Rectal smooth muscle tissue (tissue), 1 donor: Measurements from ENCODE around the gene FOXP2.

Experiments used
- H3K27ac ChIP-seq: one replicate; pipeline ENCODE4 v1.7.0; 2013; ENCODE audit warnings: low read depth, low read length, inconsistent platforms
- H3K27me3 ChIP-seq: one replicate; pipeline ENCODE4 v1.7.0; 2013; ENCODE audit warnings: low read length; ENCODE audit not compliant: control insufficient read depth, insufficient read depth
- H3K36me3 ChIP-seq: one replicate; pipeline ENCODE4 v1.7.0; 2013; ENCODE audit warnings: low read length; ENCODE audit not compliant: control insufficient read depth, insufficient read depth
- H3K4me1 ChIP-seq: one replicate; pipeline ENCODE4 v1.7.0; 2013; ENCODE audit warnings: low read length; ENCODE audit not compliant: control insufficient read depth, insufficient read depth
- H3K4me3 ChIP-seq: one replicate; pipeline ENCODE4 v1.7.0; 2013; ENCODE audit warnings: low read length
- H3K9ac ChIP-seq: one replicate; pipeline ENCODE4 v1.7.0; 2013; ENCODE audit warnings: low read length

FOXP2 gene

DNA sequence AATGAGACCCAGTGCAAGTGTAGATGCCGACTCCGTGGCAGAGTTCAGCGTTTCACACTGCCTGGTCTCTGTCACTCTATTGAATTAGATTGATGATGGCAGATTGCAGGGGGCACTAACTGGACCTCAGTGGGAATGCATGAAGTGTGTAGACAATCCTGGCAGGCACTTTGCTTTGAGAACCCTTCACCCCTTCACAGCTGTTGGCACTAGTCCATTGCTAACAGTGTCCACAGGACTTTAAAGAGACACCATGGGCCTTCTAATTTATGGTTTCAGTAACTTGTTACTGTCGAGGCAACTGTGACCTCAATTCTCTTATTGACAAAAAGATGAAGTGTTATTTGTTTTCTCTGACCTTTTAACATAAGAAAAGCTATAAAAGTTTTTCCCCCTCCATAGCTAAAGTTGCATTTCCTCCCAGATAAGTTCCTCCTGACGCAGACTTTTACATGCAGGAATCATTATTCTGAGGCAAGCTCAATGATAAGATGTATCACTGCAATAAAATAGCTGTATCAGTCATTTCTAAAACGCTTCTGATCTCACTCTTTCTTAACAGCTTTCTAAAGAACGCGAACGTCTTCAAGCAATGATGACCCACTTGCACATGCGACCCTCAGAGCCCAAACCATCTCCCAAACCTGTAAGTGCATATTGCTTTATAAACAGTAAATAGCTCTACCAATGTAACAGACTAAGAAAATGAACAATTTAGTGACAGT, 238.9 kb downstream of the FOXP2 start:
- H3K4me1 ChIP-seq, result peaks cover 12% of the 10 kb centered on the region
- no peaks in the 10 kb centered on the region for H3K27me3 ChIP-seq
- no peak overlapping the region for H3K9ac ChIP-seq
- H3K4me3 ChIP-seq, result no peak overlapping the region
- no peak overlapping the region for H3K27ac ChIP-seq
- H3K36me3 ChIP-seq, result no peaks in the 10 kb centered on the region

- H3K27ac ChIP-seq, result no peak overlapping the region
- H3K27me3 ChIP-seq, result no peaks in the 10 kb centered on the region
- H3K36me3 ChIP-seq, result no peaks in the 10 kb centered on the region
- H3K4me3 ChIP-seq, result no peak overlapping the region
- no peak overlapping the region for H3K9ac ChIP-seq
- peaks cover 12% of the 10 kb centered on the region for H3K4me1 ChIP-seq
Observed at GRCh38 chr7:114656466-114656865, 241.9 kb downstream of the FOXP2 start.

- no peaks in the 10 kb centered on the region for H3K27me3 ChIP-seq
- no peak overlapping the region for H3K27ac ChIP-seq
- no peak overlapping the region for H3K4me3 ChIP-seq
- H3K4me1 ChIP-seq, result peaks cover 9% of the 10 kb centered on the region
- no peak overlapping the region for H3K9ac ChIP-seq
- no peaks in the 10 kb centered on the region for H3K36me3 ChIP-seq
Observed at GRCh38 chr7:114657279-114657678, 242.7 kb downstream of the FOXP2 start.

GRCh38 chr7:114658216-114658615, 243.6 kb downstream of the FOXP2 start:
- Histone ChIP-seq H3K4me3 (no peak overlapping the region), H3K27me3 (no peaks in the 10 kb centered on the region), H3K4me1 (peaks cover 7% of the 10 kb centered on the region), H3K9ac (no peak overlapping the region), H3K36me3 (no peaks in the 10 kb centered on the region), H3K27ac (no peak overlapping the region)

DNA sequence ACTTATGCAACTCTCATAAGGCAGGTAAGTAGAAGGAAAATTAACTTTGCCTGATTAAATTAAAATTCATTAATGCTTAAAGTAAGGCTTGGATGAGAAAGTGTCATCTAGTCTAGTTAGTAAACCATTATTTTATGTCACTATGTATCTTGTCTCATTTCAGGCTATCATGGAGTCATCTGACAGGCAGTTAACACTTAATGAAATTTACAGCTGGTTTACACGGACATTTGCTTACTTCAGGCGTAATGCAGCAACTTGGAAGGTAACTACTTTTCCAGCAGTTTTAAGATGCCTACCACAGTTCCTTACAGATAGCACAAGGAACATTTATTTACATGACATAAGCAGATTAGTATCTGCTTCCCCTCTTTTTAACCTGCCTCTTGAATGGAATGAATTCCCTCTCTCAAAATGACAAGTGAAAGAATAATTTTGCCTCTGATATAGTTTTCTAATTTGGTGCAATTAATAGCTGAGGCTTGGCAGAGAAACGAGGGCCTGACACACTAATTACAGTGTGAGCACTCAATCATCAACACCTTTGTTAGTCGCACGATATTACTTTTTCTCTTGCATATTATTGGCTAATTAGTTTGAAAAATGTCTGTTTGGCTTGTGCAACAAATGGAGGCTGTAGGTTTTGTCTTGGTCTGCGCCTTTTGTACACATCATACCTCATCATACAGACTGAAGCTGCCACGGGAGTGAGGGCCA, 245.0 kb downstream of the FOXP2 start:
- H3K4me3 ChIP-seq, result no peak overlapping the region
- no peak overlapping the region for H3K9ac ChIP-seq
- no peak overlapping the region for H3K27ac ChIP-seq
- no peaks in the 10 kb centered on the region for H3K27me3 ChIP-seq
- no peaks in the 10 kb centered on the region for H3K36me3 ChIP-seq
- peaks cover 7% of the 10 kb centered on the region for H3K4me1 ChIP-seq

DNA sequence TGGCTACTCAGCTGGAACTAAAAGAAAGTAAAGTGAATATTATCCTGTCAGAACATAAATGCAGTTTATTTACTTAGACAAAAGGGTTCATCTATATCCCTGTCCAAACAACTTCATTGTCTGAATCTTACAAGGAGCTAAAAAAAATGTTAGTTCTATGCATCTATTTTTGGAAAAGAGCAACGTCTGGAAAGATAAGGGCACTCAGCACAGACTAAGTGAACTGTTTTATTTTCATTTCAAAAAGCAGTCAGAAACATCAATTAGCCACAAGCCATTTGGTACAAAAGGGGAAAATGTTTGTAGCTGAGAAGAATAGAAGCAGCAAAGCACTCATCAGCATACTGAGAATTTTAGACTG, 245.5 kb downstream of the FOXP2 start:
- Histone ChIP-seq H3K4me1 (peaks cover 7% of the 10 kb centered on the region), H3K9ac (no peak overlapping the region), H3K36me3 (no peaks in the 10 kb centered on the region), H3K27me3 (no peaks in the 10 kb centered on the region), H3K4me3 (no peak overlapping the region), H3K27ac (no peak overlapping the region)

DNA sequence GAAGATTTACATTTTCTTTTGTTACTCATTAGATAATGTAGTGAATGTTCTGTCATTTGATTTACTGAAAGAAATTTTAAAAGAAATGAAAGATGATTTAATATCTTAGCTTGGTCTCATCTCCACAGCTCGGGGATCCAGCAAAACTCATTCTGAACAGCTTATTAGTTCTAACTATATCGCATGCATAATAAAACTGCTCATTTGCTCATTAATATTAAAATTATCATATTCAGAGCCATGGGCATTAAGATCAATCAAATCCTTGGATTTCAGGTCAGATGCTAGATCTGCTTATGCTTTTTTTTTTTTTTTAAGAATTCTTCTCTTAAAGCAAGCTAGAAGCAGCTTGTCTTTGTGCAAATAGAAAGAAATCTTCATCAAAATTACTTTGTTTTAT, 246.1 kb downstream of the FOXP2 start:
- Histone ChIP-seq H3K36me3 (no peaks in the 10 kb centered on the region), H3K4me1 (peaks cover 7% of the 10 kb centered on the region), H3K27ac (no peak overlapping the region), H3K9ac (no peak overlapping the region), H3K4me3 (no peak overlapping the region), H3K27me3 (no peaks in the 10 kb centered on the region)

DNA sequence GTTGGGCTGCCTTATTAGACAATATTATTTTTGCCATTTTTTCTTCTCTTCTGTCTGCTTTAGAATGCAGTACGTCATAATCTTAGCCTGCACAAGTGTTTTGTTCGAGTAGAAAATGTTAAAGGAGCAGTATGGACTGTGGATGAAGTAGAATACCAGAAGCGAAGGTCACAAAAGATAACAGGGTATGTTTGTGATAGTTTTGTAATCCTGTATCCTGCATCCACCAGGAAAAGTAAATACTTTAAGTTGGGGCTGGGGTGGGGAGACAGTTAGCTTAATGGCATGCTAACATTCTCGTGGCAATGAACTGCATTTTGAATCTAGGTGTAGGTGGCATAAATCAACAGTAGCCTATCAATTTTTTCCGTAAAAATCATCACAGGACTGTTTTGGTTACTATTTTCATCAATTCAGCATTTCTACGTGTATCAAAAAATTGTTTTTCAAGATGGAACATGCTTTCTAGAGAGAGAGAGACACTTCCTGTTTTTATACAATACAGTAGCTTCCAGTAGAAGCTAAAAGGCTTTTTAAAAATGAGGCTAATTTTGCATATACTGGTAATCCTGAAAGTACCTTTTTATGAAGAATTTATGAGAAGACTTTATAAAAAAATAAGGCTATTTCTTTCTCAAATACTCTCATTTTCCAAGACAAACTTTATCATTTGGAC, 247.5 kb downstream of the FOXP2 start:
- no peak overlapping the region for H3K27ac ChIP-seq
- H3K4me1 ChIP-seq, result peaks cover 3% of the 10 kb centered on the region
- no peak overlapping the region for H3K4me3 ChIP-seq
- H3K9ac ChIP-seq, result no peak overlapping the region
- H3K36me3 ChIP-seq, result no peaks in the 10 kb centered on the region
- H3K27me3 ChIP-seq, result no peaks in the 10 kb centered on the region

- Histone ChIP-seq H3K4me3 (no peak overlapping the region), H3K9ac (no peak overlapping the region), H3K36me3 (no peaks in the 10 kb centered on the region), H3K27me3 (no peaks in the 10 kb centered on the region), H3K27ac (no peak overlapping the region), H3K4me1 (no peaks in the 10 kb centered on the region)
Observed at GRCh38 chr7:114663502-114663901, 248.9 kb downstream of the FOXP2 start.

DNA sequence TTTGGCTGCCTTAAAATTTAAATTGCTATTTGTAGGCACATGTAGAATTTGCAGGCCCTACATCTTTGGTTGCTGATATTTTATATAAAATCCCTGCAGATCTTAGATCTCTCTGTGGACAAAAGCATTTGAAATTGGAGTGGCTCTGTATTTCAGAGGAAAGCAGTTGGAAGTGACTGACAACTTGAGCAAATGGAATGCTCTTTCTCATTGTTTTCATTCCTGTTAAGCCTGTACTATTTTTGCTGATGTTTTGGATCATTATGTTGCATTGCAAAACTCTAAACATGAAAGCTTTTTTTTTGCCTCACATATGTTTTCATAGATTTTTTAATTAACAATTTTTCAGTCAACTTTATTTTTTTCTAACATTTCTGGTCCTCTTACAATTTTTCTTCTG, 256.1 kb downstream of the FOXP2 start:
- H3K4me3 ChIP-seq, result no peak overlapping the region
- H3K27ac ChIP-seq, result no peak overlapping the region
- no peaks in the 10 kb centered on the region for H3K36me3 ChIP-seq
- H3K27me3 ChIP-seq, result no peaks in the 10 kb centered on the region
- no peaks in the 10 kb centered on the region for H3K4me1 ChIP-seq
- H3K9ac ChIP-seq, result no peak overlapping the region

GRCh38 chr7:114671563-114672123, 257.0 kb downstream of the FOXP2 start:
- Histone ChIP-seq H3K9ac (no peak overlapping the region), H3K4me1 (no peaks in the 10 kb centered on the region), H3K4me3 (no peak overlapping the region), H3K36me3 (no peaks in the 10 kb centered on the region), H3K27me3 (no peaks in the 10 kb centered on the region), H3K27ac (no peak overlapping the region)

GRCh38 chr7:114678116-114678515, 263.5 kb downstream of the FOXP2 start:
- Histone ChIP-seq H3K27ac (no peak overlapping the region), H3K27me3 (no peaks in the 10 kb centered on the region), H3K4me3 (no peak overlapping the region), H3K36me3 (no peaks in the 10 kb centered on the region), H3K9ac (no peak overlapping the region), H3K4me1 (no peaks in the 10 kb centered on the region)
